ENCODE data around the gene RAMACL. TPM values are rescaled to one million over a fixed set of nuclear protein-coding genes. Genes with fewer than 3 reads are reported as not detected.
"Not testable (repeated sequence)": the region's sequence is repeated elsewhere in the genome, so short reads cannot be mapped to it uniquely, and the experiment has no call there.

The RAMACL gene
- total RNA-seq, 1 donor from 2014 or later, result not detected

DNA sequence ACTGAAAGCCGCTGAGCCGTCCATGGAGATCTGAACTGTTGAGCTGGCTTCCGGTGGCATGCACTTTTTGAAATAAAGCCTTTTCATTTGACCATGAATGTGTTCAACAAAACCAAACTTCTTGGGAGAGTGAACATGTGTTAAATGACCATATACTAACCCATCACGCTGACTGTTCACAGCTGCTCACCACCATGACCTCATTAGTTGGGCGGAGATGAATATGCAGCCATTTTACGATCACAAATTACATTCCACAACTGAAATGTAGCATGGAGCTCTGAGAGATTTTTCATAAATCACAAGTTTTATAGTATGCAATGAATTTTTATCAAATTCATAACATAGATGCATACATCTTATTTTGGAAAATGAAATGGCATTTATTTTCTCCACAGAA, 4.2 kb downstream of the RAMACL start:
- no peak for DNase-seq (ENCODE audit: low spot score in 2 of 2)
- TF ChIP-seq, protein P1, sequence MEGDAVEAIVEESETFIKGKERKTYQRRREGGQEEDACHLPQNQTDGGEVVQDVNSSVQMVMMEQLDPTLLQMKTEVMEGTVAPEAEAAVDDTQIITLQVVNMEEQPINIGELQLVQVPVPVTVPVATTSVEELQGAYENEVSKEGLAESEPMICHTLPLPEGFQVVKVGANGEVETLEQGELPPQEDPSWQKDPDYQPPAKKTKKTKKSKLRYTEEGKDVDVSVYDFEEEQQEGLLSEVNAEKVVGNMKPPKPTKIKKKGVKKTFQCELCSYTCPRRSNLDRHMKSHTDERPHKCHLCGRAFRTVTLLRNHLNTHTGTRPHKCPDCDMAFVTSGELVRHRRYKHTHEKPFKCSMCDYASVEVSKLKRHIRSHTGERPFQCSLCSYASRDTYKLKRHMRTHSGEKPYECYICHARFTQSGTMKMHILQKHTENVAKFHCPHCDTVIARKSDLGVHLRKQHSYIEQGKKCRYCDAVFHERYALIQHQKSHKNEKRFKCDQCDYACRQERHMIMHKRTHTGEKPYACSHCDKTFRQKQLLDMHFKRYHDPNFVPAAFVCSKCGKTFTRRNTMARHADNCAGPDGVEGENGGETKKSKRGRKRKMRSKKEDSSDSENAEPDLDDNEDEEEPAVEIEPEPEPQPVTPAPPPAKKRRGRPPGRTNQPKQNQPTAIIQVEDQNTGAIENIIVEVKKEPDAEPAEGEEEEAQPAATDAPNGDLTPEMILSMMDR (IDR thresholded peaks at IDR 0.05), result no peak
- intact Hi-C loops (cut with DNase I), result no loop called here
- H3K27ac ChIP-seq, result no peak overlapping the region
- no peaks in the 10 kb centered on the region for H3K27me3 ChIP-seq
- no peaks in the 10 kb centered on the region for H3K4me1 ChIP-seq
- no peak overlapping the region for H3K4me3 ChIP-seq
- H3K36me3 ChIP-seq, result no peaks in the 10 kb centered on the region
- H3K9me3 ChIP-seq, result no peaks in the 10 kb centered on the region

DNA sequence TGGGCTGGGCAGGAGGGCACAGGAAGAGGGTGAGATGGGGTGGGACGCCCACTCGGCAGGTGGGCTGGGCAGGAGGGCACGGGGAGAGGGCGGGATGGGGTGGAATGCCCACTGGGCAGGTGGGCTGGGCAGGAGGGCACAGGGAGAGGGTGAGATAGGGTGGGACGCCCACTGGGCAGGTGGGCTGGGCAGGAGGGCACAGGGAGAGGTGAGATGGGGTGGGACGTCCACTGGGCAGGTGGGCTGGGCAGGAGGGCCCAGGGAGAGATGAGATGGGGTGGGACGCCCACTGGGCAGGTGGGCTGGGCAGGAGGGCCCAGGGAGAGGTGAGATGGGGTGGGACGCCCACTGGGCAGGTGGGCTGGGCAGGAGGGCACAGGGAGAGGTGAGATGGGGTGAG, 4.7 kb downstream of the RAMACL start:
- DNase-seq (ENCODE audit: low spot score in 2 of 2); H3K4me3 ChIP-seq; H3K27me3 ChIP-seq; H3K36me3 ChIP-seq; H3K9me3 ChIP-seq; intact Hi-C loops (cut with DNase I); H3K27ac ChIP-seq; H3K4me1 ChIP-seq: not testable (repeated sequence)

DNA sequence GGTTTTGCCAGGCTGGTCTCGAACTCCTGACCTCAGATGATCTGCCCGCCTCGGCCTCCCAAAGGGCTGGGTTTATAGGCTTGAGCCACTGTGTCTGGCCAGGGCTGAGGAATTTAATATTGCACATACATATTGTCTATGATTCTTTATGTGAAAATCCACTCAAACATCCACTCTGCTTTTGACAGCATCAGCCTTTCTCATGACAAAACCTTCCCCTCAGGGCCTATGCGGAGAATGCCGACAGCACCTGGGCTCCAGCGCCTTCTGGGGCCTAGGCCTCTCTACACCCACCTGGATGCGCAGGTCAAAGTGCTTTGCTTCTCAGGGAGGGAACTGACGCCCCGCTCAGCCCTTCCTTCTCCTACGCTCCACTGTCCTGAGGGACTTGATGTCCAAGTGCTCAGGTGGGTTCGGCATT, 5.4 kb downstream of the RAMACL start:
- Histone ChIP-seq H3K4me3 (no peak overlapping the region), H3K9me3 (peaks cover 0 to 4% of the 10 kb centered on the region in 2 donors), H3K27me3 (no peaks in the 10 kb centered on the region), H3K36me3 (no peaks in the 10 kb centered on the region), H3K27ac (no peak overlapping the region), H3K4me1 (no peaks in the 10 kb centered on the region)
- intact Hi-C loops (cut with DNase I), result no loop called here
- TF ChIP-seq, protein P1 (IDR thresholded peaks at IDR 0.05), result no peak
- DNase-seq (ENCODE audit: low spot score in 2 of 2), result no peak

DNA sequence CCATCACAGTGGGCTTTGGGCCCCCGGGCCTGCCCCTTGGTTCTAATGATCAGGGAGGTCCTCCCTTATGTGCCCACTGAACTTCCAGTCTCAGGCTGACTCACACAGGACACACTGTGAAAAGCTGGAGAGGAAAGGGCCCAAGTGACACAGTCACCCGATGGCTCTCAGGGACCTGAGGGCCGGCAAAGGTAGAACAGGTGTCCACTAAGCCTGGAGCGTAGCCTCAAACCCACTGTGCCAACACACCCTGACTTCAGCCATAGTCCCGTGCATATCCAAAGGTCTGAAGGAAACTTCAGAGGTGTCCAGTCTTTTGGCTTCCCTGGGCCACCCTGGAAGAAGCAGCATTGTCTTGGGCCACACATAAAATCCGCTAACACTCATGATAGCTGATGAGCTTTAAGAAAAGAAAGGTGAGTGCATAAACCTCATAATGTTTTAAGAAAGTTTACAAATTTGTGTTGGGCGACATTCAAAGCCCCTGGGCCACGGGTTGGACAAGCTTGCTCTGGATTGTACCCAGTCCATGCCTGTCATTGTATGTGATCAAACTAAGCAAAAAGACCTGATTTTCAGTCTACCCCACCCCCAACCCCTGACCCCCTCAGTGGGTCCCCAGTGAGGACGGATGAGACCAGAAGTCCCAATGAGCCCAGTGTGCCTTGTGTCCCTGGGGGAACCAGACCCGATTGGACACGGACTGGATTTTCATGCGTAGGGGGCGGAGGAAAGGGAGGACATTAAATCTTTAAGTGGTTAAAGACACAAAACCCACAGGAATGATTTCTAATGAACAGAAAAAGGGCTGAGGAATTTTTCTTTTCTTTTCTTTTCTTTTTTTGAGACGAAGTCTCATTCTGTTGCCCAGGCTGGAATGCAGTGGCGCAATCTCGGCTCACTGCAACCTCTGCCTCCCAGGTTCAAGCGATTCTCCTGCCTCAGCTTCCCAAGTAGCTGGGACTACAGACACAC, 6.1 kb downstream of the RAMACL start:
- H3K4me1 ChIP-seq, result no peaks in the 10 kb centered on the region
- H3K9me3 ChIP-seq, result peaks cover 0 to 4% of the 10 kb centered on the region in 2 donors
- intact Hi-C loops (cut with DNase I), result no loop called here
- no peaks in the 10 kb centered on the region for H3K27me3 ChIP-seq
- H3K4me3 ChIP-seq, result no peak overlapping the region
- no peak overlapping the region for H3K27ac ChIP-seq
- H3K36me3 ChIP-seq, result no peaks in the 10 kb centered on the region
- TF ChIP-seq, protein P1 (IDR thresholded peaks at IDR 0.05), result no peak
- DNase-seq (ENCODE audit: low spot score in 2 of 2), result no peak

DNA sequence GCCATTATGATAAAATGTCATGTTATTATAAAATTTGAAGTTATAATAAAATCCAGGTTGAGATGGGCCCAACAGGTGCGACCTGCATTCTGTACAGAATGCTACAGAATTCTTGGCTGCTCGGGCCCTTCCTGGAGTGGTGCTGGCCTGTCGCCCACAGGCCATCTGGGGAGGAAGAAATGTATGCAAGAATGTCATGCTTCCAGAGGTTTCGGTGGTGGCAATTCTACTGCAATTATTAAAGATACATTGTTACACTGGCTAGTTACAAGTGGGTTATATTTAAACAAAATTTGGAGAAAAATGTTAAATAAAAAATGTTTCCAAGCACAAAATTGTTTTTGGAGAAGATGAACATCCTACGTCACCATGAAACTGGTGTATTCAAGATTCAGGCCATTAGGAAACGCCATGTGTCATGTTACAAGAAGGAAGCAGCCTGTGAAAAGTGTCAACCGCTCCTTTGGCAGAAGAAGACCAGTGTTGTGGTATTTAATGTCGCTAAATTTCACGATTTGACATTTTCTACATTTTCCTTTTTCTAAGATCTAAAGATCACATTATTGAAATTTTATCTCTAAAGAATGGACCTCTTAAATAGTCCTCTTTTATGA, 7.1 kb downstream of the RAMACL start:
- DNase-seq (ENCODE audit: low spot score in 2 of 2), result no peak
- H3K36me3 ChIP-seq, result no peaks in the 10 kb centered on the region
- no peak overlapping the region for H3K27ac ChIP-seq
- H3K4me1 ChIP-seq, result peaks cover 0 to 4% of the 10 kb centered on the region in 2 donors
- peaks cover 0 to 4% of the 10 kb centered on the region in 2 donors for H3K9me3 ChIP-seq
- TF ChIP-seq, protein P1 (IDR thresholded peaks at IDR 0.05), result no peak
- intact Hi-C loops (cut with DNase I), result loop anchor here (5.0 kb wide), 1 partner anchor 48 kb away; the partner anchor contains the start of gene RPS6KA2
- no peak overlapping the region for H3K4me3 ChIP-seq
- H3K27me3 ChIP-seq, result no peaks in the 10 kb centered on the region
